GM19438 (cell line): Measurements from ENCODE around the gene CEP295NL.
A peak's percentile ranks its signal among the peaks of the same experiment; 100 is the strongest.
"Not testable (repeated sequence)": the region's sequence is repeated elsewhere in the genome, so short reads cannot be mapped to it uniquely, and the experiment has no call there.

Experiments
- ATAC-seq: cut with Tn5 transposase; IDR thresholded peaks from one replicate; pipeline ENCODE4 v1.9.1; 2021; ENCODE audit warnings: low read depth; ENCODE audit not compliant: unreplicated experiment

CEP295NL gene

GRCh38 chr17:78903101-78903779, at the start of gene CEP295NL:
TSS of gene CEP295NL (minus strand) at chr17:78903201. CDS start at chr17:78901828, 1,373 bp downstream.
- no peak for ATAC-seq

DNA sequence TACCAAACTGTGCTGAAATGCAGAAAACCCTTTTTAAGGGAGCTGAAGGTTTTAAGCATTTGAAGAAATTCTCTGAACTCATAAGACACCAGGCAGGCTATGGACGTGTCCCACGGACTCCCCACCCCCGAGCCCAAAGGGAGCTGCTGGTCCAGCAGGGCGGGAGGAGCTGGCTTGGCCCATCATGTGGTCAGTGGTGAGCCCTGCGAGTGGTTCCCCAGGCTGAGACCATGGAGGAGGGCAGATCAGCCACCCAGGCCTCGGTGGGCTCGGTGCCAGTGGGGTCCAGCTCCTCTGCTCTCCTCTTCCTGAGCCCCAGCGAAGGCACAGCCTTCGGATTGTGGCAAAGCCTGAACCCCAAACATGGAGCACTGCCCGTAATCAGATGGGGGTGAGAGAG, 49.7 kb upstream of the CEP295NL start:
- no peak for ATAC-seq

- no peak for ATAC-seq
Observed at GRCh38 chr17:78951967-78952551, 49.1 kb upstream of the CEP295NL start.

GRCh38 chr17:78950870-78951269, 47.9 kb upstream of the CEP295NL start:
- no peak for ATAC-seq

DNA sequence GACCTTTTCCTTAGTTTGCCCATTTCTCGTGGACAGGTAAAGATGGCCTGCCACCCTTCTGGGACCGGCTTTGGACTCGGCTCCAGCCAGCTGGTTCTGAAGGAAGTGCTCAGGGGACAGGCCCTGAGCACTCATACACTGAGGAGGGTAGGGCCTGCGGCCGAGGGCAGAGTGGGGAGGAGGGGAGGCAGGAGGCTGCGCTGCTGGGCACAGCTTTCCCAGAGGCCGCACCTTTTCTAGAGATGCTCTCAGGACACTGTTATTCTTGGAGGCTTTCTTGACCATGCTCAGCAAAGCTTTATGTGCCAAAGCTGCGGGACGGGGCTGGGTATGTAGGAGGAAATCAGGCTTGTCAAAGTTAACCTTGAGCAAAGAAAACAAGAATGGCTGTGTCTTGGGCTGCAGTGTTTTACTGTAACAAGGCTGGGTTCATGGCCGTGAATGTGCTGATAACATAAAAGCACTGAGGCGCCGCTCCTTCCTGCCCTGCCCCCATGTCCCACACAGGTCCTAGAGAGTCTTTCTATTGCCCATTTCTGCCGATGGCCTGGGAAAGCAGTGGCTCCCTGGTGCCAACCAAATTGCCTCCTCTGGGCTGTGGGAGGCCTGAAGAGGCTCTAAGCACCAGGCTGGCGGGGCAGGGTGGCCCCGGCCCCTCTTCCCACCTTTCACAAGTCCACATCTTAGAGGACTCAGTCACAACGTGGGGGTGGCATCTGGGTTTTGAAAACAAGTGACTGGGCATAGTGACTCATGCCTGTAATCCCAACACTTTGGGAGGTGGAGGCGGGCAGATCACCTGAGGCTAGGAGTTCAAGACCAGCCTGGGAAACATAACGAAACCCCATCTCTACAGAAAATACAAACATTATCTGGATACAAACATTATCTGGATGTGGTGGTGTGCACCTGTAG, 44.5 kb upstream of the CEP295NL start:
- no peak for ATAC-seq

DNA sequence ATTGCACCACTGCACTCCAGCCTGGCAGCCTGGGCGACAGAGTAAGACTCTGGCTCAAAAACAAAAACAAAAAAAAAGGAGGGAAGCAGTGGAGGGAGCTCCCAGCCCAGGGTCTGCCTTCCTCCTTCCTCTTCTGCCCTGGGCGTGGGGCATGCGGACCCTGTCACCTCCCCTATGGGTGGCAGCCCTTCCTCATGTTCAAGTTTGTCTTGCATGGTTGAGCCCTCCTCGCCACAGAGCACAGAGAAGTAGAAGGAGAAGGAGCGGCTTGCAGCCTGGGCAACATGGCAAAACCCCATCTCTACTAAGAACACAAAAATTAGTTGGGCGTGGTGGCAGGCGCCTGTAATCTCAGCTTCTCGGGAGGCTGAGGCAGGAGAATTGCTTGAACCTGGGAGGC, 43.6 kb upstream of the CEP295NL start:
- ATAC-seq = no peak

DNA sequence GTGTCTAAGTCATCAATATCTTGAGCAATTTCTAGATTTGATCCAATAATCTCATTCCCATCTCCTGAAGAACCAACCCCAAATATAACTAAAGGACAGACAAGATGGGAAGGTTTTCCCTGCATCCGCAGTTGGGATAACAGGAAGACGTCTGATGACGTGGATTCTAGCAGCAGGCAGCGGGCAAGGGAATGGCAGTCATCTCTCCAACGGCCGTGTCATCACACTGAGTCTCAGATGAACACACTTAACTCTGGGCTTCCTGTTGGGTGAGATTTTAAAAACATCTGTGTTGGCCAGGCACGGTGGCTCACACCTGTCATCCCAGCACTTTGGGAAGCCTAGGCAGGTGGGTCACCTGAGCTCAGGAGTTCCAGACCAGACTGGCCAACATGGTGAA, 43.1 kb upstream of the CEP295NL start:
- ATAC-seq = no peak

DNA sequence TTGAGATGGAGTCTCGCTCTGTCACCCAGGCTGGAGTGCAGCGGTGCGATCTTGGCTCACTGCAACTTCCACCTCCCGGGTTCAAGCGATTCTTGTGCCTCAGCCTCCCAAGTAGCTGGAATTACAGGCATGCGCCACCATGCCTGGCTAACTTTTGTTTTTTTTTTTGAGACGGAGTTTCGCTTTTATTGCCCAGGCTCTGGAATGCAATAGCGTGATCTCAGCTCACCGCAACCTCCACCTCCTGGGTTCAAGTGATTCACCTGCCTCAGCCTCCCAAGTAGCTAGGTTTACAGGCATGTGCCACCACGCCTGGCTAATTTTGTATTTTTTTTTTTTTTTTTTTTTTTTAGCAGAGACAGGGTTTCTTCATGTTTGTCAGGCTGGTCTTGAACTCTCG, 42.5 kb upstream of the CEP295NL start:
- ATAC-seq = not testable (repeated sequence)

DNA sequence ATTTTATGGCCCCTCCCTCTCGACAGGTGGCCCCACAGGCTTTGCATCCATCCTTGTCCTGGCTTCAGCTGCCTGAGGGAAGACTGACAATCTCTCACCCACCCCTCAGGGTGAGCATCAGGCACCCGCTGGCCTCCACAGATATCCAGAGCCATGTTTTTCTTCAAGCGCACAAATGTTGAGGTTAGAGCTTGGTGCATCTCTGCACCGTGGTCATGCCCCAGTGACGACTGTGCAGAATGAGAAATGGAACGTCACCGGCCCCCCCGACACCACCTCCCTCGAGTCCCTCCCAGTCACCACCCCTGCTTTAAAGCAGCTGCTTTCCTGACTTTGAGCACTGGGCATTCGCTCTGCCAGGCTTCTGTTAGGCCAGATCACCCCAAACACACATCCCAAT, 42.0 kb upstream of the CEP295NL start:
- ATAC-seq = no peak

- ATAC-seq = no peak
Observed at GRCh38 chr17:78944026-78944425, 41.0 kb upstream of the CEP295NL start.

DNA sequence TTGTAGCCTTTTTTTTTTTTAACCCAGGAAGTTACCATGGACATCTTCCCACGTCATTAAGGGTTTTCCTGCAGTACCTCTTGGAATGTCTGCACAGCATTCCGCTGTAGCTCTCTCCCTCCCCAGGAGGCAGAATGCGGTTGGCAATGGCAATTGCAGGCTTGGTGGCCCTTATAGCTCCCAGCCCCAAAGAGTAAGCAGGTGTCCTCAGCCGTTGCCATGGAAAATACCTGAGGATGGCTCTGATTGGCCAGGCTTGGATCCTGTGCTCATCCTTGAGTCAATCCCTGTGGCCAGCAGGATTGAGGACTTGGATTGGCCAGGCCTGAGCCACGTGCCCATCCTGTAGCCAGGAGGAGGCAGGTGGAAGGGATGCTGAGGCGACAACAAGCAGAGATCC, 37.7 kb upstream of the CEP295NL start:
- ATAC-seq = no peak

DNA sequence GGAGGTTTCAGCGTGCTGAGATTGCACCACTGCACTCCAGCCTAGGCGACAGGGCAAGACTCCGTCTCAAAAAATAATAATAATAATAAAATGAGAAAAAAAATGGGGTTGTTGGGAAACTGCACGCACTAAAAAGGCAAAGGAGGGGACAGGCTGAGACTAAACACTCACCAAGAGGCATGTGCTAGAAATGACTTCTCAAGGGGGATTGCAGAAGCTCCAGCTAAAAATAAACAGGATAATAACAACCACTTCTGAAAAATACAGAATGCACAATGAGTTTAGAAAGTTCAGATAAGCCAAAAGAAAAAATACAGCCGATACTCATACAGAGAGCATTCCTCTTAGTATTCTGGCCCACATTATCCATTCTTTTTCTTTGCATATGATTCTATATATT, 37.3 kb upstream of the CEP295NL start:
- no peak for ATAC-seq

DNA sequence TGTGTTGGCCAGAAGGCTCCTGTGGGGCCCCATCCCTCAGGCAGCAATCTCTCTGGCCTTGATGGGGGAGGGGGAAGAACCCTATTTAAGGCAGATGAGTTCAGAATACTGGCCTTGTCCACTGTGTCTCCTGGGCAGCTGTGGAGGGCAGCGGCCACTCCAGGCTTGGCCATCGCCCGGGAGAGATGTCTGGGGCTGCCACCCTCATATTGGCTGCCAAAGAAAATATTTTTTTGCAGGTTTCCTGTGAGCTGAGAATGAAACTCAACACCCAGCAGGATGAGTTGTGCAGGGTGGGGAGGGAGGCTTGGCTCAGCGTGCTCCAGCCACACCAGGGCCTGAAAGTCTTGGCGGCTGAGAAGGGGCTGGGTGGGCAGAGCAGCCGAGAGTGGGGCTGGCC, 36.6 kb upstream of the CEP295NL start:
- no peak for ATAC-seq

DNA sequence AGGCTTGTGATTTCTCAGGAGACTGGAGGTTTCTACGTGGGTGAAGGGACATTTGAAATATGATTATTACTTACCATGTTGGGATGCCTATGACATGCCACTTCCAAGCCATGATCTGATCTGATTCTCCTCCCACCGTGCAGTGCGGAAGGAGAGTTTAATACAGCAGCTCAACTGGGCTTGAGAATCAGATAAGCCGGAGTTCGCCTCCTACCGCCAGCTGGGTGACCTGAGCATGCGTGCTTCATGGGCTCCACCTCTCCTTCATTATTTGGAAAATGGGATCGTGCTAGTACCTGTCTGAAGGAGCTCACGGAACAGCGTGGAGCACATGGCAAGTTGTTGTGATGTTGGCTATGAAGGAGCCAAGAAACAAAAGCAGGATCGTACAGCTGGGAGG, 34.6 kb upstream of the CEP295NL start:
- no peak for ATAC-seq

DNA sequence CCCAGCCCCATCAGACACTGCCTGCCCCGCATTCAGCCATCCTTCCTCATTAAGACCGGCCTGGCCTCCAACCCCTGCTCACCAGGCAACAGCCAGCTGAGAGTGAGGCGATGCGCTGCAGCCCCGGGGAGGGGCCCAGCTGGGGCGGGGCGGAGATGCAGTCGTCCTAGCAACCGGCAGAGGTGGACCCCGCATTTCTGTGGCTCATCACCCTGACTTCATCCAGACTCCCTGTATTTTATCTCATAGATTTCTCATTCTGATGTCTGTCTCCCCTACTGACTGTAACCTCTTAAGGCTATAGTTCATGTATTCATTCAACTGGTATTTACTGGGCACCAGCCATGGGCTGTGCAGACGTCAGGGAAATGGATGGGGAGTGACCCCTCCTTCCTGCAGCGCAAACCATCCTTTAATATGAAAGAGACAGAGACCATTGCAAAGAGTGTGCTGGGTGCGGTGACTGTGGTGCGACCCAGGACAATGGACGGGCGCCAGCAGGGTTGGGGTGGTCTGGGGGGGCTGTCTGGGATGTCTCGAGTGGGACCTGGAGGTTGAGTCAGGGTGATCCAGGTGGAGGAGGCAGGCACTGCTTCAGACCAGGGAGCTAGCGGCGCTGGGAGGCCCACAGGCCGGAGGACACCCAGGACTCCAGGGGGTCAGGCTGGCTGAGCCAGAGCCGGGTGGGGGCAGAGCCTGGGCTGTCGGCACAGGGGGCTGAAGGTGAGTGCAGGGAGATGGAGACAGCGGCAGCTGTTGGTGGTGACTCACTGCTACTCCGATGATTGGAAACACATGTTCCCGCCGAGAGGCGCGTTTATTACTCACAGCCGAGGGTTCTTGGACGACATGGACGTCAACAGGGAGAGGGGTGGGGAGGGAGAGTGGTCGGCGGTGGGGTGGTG, 32.7 kb upstream of the CEP295NL start:
- ATAC-seq = no peak

GRCh38 chr17:78934681-78935418, 31.8 kb upstream of the CEP295NL start:
- ATAC-seq = no peak

DNA sequence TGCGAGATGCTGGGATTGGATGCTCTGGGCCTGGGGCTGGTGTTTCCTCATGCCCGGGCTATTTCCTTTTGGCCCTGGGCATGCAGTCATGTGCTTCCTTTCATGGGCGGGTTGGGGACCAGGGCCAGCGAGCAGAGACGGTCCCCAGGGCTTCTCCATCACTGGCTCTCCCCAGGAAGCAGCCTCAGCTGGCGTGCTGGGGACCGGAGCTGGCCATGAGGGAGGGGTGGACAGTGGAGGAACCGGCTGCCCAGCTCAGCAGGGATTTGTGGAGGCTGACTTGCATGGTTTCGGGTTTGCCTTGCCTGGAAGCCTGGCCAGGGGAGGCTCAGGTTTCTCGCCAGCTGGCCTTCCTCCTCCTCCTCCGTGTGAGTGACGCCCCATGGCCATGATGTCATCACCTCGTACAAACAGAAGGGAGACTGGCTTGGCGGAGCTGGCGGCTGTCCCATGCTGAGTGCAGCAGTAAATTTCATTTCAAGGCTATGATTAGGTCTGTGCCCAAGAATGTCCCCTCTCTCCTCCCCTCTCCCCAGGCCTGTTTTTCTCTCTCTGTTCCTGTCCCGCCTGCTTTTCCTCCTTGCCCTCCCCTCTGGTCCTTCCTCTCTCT, 31.1 kb upstream of the CEP295NL start:
- no peak for ATAC-seq

- ATAC-seq = peak; percentile 75
Observed at GRCh38 chr17:78933025-78933958, 30.3 kb upstream of the CEP295NL start.
